ENCODE measurements around the gene MYH13.

DNA sequence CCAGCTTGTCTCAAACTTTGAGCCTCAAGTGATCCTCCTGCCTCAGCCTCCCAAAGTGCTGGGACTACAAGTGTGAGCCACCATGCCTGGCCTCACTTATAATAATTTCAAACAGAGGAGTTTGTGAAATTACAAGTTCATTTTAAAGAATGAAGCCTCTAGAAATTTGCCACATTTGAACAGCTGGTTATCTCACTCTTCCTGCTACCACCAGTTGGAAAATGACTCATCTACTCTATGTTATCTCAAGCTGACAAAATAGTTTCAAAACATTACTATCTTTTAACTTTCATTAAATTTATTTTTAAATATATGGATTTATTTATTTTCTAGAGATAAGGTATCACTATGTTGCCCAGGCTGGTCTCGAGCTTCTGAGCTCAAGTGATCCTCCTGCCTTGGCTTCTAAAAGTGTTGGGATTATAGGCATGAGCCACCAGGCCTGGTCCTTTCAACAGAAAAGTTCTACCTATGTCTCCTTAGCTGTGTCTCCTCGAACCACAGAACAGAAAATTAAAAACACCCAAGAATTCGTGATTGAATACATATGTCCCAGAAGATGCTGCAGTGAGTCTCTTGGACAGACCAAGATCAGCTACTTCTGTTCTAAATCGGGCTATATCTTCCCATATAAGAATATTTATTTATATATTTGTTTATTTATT is 47.6 kb downstream of the MYH13 start:
- TF ChIP-seq, protein P1, sequence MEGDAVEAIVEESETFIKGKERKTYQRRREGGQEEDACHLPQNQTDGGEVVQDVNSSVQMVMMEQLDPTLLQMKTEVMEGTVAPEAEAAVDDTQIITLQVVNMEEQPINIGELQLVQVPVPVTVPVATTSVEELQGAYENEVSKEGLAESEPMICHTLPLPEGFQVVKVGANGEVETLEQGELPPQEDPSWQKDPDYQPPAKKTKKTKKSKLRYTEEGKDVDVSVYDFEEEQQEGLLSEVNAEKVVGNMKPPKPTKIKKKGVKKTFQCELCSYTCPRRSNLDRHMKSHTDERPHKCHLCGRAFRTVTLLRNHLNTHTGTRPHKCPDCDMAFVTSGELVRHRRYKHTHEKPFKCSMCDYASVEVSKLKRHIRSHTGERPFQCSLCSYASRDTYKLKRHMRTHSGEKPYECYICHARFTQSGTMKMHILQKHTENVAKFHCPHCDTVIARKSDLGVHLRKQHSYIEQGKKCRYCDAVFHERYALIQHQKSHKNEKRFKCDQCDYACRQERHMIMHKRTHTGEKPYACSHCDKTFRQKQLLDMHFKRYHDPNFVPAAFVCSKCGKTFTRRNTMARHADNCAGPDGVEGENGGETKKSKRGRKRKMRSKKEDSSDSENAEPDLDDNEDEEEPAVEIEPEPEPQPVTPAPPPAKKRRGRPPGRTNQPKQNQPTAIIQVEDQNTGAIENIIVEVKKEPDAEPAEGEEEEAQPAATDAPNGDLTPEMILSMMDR (IDR thresholded peaks at IDR 0.05; ENCODE audit: extremely low read depth in 1 of 2, insufficient read depth in 1 of 2, low read depth in 1 of 2, low read length in 2 of 2), result no peak
- TF ChIP-seq POLR2AphosphoS5 (IDR thresholded peaks at IDR 0.05; ENCODE audit: insufficient read depth, low read depth, low read length) (no peak), EZH2 (IDR thresholded peaks at IDR 0.05; ENCODE audit: borderline replicate concordance, low read depth, low read length, severe bottlenecking) (no peak), GATA2 (IDR thresholded peaks at IDR 0.05; ENCODE audit: insufficient read depth, insufficient read length, low read depth, low read length) (no peak), POLR2A (IDR thresholded peaks at IDR 0.05; ENCODE audit: low read depth, low read length) (no peak), MYC (IDR thresholded peaks at IDR 0.05; ENCODE audit: low read depth, low read length) (no peak), JUN (IDR thresholded peaks at IDR 0.05; ENCODE audit: borderline replicate concordance, insufficient read depth, insufficient read length, low read depth) (no peak)
- TF ChIP-seq, protein P2, sequence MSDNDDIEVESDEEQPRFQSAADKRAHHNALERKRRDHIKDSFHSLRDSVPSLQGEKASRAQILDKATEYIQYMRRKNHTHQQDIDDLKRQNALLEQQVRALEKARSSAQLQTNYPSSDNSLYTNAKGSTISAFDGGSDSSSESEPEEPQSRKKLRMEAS (IDR thresholded peaks at IDR 0.05; ENCODE audit: insufficient read depth, insufficient read length), result no peak
